PC-3 (cell line): ENCODE measurements around the gene NTHL1. TPM values are rescaled to one million over a fixed set of nuclear protein-coding genes. Genes with fewer than 3 reads are reported as not detected.

Experiments
- ATAC-seq: fragments of 200-7000 bp; cut with Tn5 transposase; 2 replicates; pipeline ENCODE4 v1.9.1; 2020; ENCODE audit warnings: mild to moderate bottlenecking, moderate library complexity
- BruUV-seq: library from RNA; stranded (reverse); fragments of 400-500 nt; replicated peaks from 2 replicates; lab custom pipeline; 2021; lab: Mats Ljungman, UMichigan
- CTCF ChIA-PET: fragments of 300-600 bp; sonication (Branson Sonifier 250); formaldehyde crosslinking; loops from one replicate; lab custom pipeline; 2022; ENCODE audit warnings: antibody characterized with exemption; lab: Charles Lee
- POLR2A ChIA-PET: fragments of 300-600 bp; sonication (Branson Sonifier 250); formaldehyde crosslinking; loops from one replicate; lab custom pipeline; 2022; ENCODE audit warnings: antibody characterized with exemption; ENCODE audit not compliant: unreplicated experiment; lab: Charles Lee
- DNase-seq: peaks from one replicate; pipeline ENCODE4 v3.0.0-alpha.2; 2015
- H2AFZ ChIP-seq: fragments of 300-600 bp; sonication (generic); 2 replicates; pipeline ENCODE4 v1.6.0; 2016; ENCODE audit warnings: antibody characterized with exemption, low read length
- H3F3A ChIP-seq: fragments of 300-600 bp; sonication (generic); one replicate; pipeline ENCODE4 v1.6.0; 2017; ENCODE audit warnings: antibody characterized with exemption, low read length, control low read depth, mild to moderate bottlenecking; ENCODE audit not compliant: unreplicated experiment
- H3K27ac ChIP-seq: fragments of 300-600 bp; sonication (generic); 2 replicates; pipeline ENCODE4 v1.5.1; 2016; ENCODE audit warnings: mild to moderate bottlenecking, low read length
- H3K27me3 ChIP-seq: fragments of 300-600 bp; sonication (generic); 2 replicates; pipeline ENCODE4 v1.6.1; 2016; ENCODE audit warnings: low read length, mixed read lengths
- H3K36me3 ChIP-seq: fragments of 300-600 bp; sonication (generic); 2 replicates; pipeline ENCODE4 v1.6.1; 2016; ENCODE audit warnings: low read depth, mixed run types, low read length, mixed read lengths
- H3K4me1 ChIP-seq: fragments of 300-600 bp; sonication (generic); 2 replicates; pipeline ENCODE4 v1.5.1; 2016; ENCODE audit warnings: low read length; ENCODE audit not compliant: insufficient read depth
- H3K4me2 ChIP-seq: fragments of 300-600 bp; sonication (generic); 2 replicates; pipeline ENCODE4 v1.6.0; 2016; ENCODE audit warnings: low read length
- H3K4me3 ChIP-seq: fragments of 300-600 bp; sonication (generic); 2 replicates; pipeline ENCODE4 v1.5.1; 2016; ENCODE audit warnings: mild to moderate bottlenecking, low read length, mixed read lengths
- H3K79me2 ChIP-seq: fragments of 300-600 bp; sonication (generic); 2 replicates; pipeline ENCODE4 v1.6.1; 2017; ENCODE audit warnings: low read length, mixed read lengths
- H3K9ac ChIP-seq: fragments of 300-600 bp; sonication (generic); 2 replicates; pipeline ENCODE4 v1.6.0; 2016; ENCODE audit warnings: mild to moderate bottlenecking, low read length
- H3K9me2 ChIP-seq: fragments of 300-600 bp; sonication (generic); replicated peaks from 2 replicates; pipeline ENCODE4 v1.6.1; 2016; ENCODE audit warnings: mixed run types, low read length, mixed read lengths
- H3K9me3 ChIP-seq: fragments of 300-600 bp; sonication (generic); 2 replicates; pipeline ENCODE4 v1.6.1; 2016; ENCODE audit warnings: low read length, mixed read lengths
- H4K20me1 ChIP-seq: fragments of 300-600 bp; sonication (generic); 2 replicates; pipeline ENCODE4 v1.6.1; 2016; ENCODE audit warnings: low read length, mixed read lengths
- CTCF ChIP-seq: fragments of 300-600 bp; sonication (generic); conservative IDR thresholded peaks from 2 replicates; pipeline ENCODE4 v1.5.1; 2017; ENCODE audit warnings: antibody characterized with exemption, low read depth, mild to moderate bottlenecking, low read length
- EZH2 ChIP-seq: fragments of 300-600 bp; sonication (generic); IDR thresholded peaks from one replicate; pipeline ENCODE4 v1.6.1; 2017; ENCODE audit warnings: antibody characterized with exemption, mild to moderate bottlenecking, low read length; ENCODE audit not compliant: unreplicated experiment
- EZH2phosphoT487 ChIP-seq: fragments of 300-600 bp; sonication (generic); IDR thresholded peaks from 2 replicates; pipeline ENCODE4 v1.6.1; 2018; ENCODE audit warnings: mild to moderate bottlenecking, antibody characterized with exemption, low read length, borderline replicate concordance
- intact Hi-C: fragments of 100-400 bp; cut with micrococcal nuclease; formaldehyde crosslinking; loops from 2 replicates; pipeline ENCODE4 v1.9.0; 2023
- total RNA-seq: library from RNA; depleted of rRNA; stranded (reverse); fragments of >200 nt; gene quantifications from 2 replicates; pipeline ENCODE4 v1.2.3, GENCODE V29; 2014

NTHL1 gene
- total RNA-seq, 1 experiment from 2014 or later = 90.1 TPM

DNA sequence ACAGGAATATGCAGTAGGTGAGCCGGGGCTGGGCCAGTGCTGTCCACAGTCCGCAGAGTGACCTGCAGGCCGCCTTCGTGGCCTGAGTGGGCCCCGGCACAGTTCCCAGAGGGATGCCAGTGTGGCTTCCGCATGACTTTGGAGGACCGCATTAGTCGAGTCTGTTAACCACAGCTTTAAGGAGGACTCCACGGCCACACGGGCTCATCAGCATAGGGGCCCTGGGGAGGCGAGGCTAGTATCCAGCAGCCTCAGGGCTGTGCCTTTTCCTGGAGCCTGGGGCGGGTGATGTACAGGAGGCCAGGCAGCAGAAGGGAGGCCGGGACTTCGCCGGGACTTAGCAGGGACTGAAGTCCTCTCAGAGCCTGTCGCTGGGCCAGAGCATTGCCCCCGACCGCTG is 13.4 kb upstream of the NTHL1 start:
- H3K9me2 ChIP-seq = no peaks in the 10 kb centered on the region
- H2AFZ ChIP-seq = no peak overlapping the region
- H3K27ac ChIP-seq = no peak overlapping the region
- ATAC-seq (no peak), DNase-seq (no peak)
- no peak overlapping the region for H3K4me2 ChIP-seq
- H3K79me2 ChIP-seq = no peaks in the 10 kb centered on the region
- TF ChIP-seq CTCF (no peak), EZH2phosphoT487 (no peak), EZH2 (no peak)
- no TSS peak for BruUV-seq
- H3K36me3 ChIP-seq = peaks cover 1% of the 10 kb centered on the region; the same call in 1 of the 2 replicates
- no peaks in the 10 kb centered on the region for H3K9me3 ChIP-seq
- no peaks in the 10 kb centered on the region for H3K4me1 ChIP-seq
- no peaks in the 10 kb centered on the region for H3K27me3 ChIP-seq
- no peak overlapping the region for H3K9ac ChIP-seq
- no peak overlapping the region for H3K4me3 ChIP-seq
- ChIA-PET POLR2A (no interaction called here), CTCF (no interaction called here)
- no peaks in the 10 kb centered on the region for H4K20me1 ChIP-seq
- intact Hi-C loops = no loop called here
- no peaks in the 10 kb centered on the region for H3F3A ChIP-seq

- no peaks in the 10 kb centered on the region for H4K20me1 ChIP-seq
- no peaks in the 10 kb centered on the region for H3F3A ChIP-seq
- BruUV-seq = no TSS peak
- no peak overlapping the region for H3K9ac ChIP-seq
- CTCF ChIA-PET = no interaction called here
- TF ChIP-seq EZH2phosphoT487 = no peak
- TF ChIP-seq EZH2 = no peak
- no peak for TF ChIP-seq CTCF
- intact Hi-C loops = no loop called here
- H3K27ac ChIP-seq = no peak overlapping the region
- no peaks in the 10 kb centered on the region for H3K27me3 ChIP-seq
- no peaks in the 10 kb centered on the region for H3K4me1 ChIP-seq
- no peak overlapping the region for H3K4me2 ChIP-seq
- H3K36me3 ChIP-seq = no peaks in the 10 kb centered on the region
- H2AFZ ChIP-seq = no peak overlapping the region
- H3K9me3 ChIP-seq = no peaks in the 10 kb centered on the region
- no peaks in the 10 kb centered on the region for H3K9me2 ChIP-seq
- no peaks in the 10 kb centered on the region for H3K79me2 ChIP-seq
- no peak for DNase-seq
- POLR2A ChIA-PET = no interaction called here
- H3K4me3 ChIP-seq = no peak overlapping the region
- ATAC-seq = no peak
Measured at GRCh38 chr16:2060346-2060745, 12.7 kb upstream of the NTHL1 start.

DNA sequence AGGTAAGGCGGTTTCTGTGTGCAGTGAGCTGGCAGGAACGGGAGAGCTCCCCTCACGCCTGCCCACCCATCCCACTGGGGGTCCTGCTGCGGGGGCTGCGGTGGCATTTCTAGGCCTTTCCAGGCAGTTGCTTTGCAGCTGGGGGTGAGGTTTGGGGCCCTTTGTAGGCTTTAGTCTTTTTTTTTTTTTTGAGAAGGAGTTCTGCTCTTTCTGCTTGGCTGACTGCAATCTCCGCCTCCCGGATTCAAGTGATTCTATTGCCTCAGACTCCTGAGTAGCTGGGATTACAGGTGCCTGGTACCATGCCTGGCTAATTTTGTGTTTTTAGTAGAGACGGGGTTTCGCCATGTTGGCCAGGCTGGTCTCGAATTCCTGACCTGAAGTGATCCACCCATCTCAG is 11.2 kb upstream of the NTHL1 start:
- no peaks in the 10 kb centered on the region for H3F3A ChIP-seq
- H4K20me1 ChIP-seq = no peaks in the 10 kb centered on the region
- no peak overlapping the region for H3K4me3 ChIP-seq
- intact Hi-C loops = no loop called here
- no TSS peak for BruUV-seq
- ATAC-seq (no peak), DNase-seq (no peak)
- ChIA-PET POLR2A (no interaction called here), CTCF (no interaction called here)
- H3K4me1 ChIP-seq = no peaks in the 10 kb centered on the region
- no peak overlapping the region for H3K9ac ChIP-seq
- H3K79me2 ChIP-seq = no peaks in the 10 kb centered on the region
- no peaks in the 10 kb centered on the region for H3K9me2 ChIP-seq
- TF ChIP-seq EZH2 (no peak), EZH2phosphoT487 (no peak), CTCF (no peak)
- no peak overlapping the region for H3K4me2 ChIP-seq
- no peaks in the 10 kb centered on the region for H3K36me3 ChIP-seq
- H3K27ac ChIP-seq = no peak overlapping the region
- no peak overlapping the region for H2AFZ ChIP-seq
- H3K27me3 ChIP-seq = no peaks in the 10 kb centered on the region
- no peaks in the 10 kb centered on the region for H3K9me3 ChIP-seq
